ENCODE data around the gene MTOR. TPM values are rescaled to one million over a fixed set of nuclear protein-coding genes. Genes with fewer than 3 reads are reported as not detected.

The MTOR gene
- total RNA-seq, 6 experiments from 2014 or later = 36.6 to 41.2 (median 38.2) TPM

- Mint-ChIP-seq H3K27me3 (ENCODE audit: insufficient read depth) (no peaks in the 10 kb centered on the region), H3K9me3 (no peaks in the 10 kb centered on the region), H3K27ac (no peak overlapping the region), H3K4me3 (no peak overlapping the region), H3K4me1 (ENCODE audit: low read depth) (peaks cover 37% of the 10 kb centered on the region), H3K36me3 (ENCODE audit: low read depth) (peaks cover 27% of the 10 kb centered on the region)
- no peak for DNase-seq
- TF ChIP-seq CTCF (IDR thresholded peaks at IDR 0.05) = no peak
Measured at GRCh38 chr1:11151826-11152612, 110.3 kb downstream of the MTOR start.

GRCh38 chr1:11151114-11151513 lies 111.2 kb downstream of the MTOR start:
- H3K4me3 Mint-ChIP-seq = no peak overlapping the region
- DNase-seq = no peak
- no peak for TF ChIP-seq CTCF (IDR thresholded peaks at IDR 0.05)
- no peak overlapping the region for H3K27ac Mint-ChIP-seq
- H3K36me3 Mint-ChIP-seq (ENCODE audit: low read depth) = peaks cover 18% of the 10 kb centered on the region
- no peaks in the 10 kb centered on the region for H3K9me3 Mint-ChIP-seq
- H3K27me3 Mint-ChIP-seq (ENCODE audit: insufficient read depth) = no peaks in the 10 kb centered on the region
- H3K4me1 Mint-ChIP-seq (ENCODE audit: low read depth) = peaks cover 37% of the 10 kb centered on the region

GRCh38 chr1:11150326-11150725 lies 112.0 kb downstream of the MTOR start:
- DNase-seq = no peak
- no peak overlapping the region for H3K27ac Mint-ChIP-seq
- no peaks in the 10 kb centered on the region for H3K9me3 Mint-ChIP-seq
- peaks cover 37% of the 10 kb centered on the region for H3K4me1 Mint-ChIP-seq (ENCODE audit: low read depth)
- TF ChIP-seq CTCF (IDR thresholded peaks at IDR 0.05) = no peak
- H3K36me3 Mint-ChIP-seq (ENCODE audit: low read depth) = peaks cover 18% of the 10 kb centered on the region
- H3K27me3 Mint-ChIP-seq (ENCODE audit: insufficient read depth) = no peaks in the 10 kb centered on the region
- no peak overlapping the region for H3K4me3 Mint-ChIP-seq

DNA sequence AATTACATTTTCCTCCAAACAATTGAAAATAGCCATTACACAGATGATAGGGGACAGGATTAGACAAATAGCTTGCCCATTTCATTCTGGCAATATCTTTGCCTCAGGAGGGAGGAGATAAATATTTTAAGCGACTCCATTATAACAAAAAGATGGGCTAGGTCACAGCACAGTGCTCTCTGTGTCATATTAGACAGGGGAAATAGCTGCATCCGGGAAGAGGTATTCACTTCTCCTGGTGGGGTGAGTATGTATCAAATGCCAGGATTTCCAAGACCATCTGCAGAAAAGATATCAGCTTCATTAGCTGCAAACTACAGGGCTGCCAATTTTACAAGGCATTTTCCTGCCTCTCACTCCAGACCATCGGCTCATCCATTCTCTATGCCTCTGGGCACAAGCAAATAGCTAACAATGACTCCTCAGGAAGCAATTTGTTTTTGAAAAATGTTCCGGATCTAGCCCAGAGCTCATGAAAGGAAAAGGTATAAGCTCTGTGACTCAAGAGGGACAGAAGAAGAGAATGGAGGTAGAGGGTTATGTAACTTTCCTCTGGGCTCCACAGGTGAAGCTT lies 115.1 kb downstream of the MTOR start:
- TF ChIP-seq CTCF (IDR thresholded peaks at IDR 0.05) = no peak
- no peaks in the 10 kb centered on the region for H3K9me3 Mint-ChIP-seq
- H3K4me1 Mint-ChIP-seq (ENCODE audit: low read depth) = peaks cover 31% of the 10 kb centered on the region
- peak overlapping the region; percentile 67 for H3K27ac Mint-ChIP-seq
- peaks cover 17% of the 10 kb centered on the region for H3K36me3 Mint-ChIP-seq (ENCODE audit: low read depth)
- H3K27me3 Mint-ChIP-seq (ENCODE audit: insufficient read depth) = no peaks in the 10 kb centered on the region
- H3K4me3 Mint-ChIP-seq = peak overlapping the region; percentile 13; the same call in 1 of the 2 replicates
- peak; percentile 77 for DNase-seq

DNA sequence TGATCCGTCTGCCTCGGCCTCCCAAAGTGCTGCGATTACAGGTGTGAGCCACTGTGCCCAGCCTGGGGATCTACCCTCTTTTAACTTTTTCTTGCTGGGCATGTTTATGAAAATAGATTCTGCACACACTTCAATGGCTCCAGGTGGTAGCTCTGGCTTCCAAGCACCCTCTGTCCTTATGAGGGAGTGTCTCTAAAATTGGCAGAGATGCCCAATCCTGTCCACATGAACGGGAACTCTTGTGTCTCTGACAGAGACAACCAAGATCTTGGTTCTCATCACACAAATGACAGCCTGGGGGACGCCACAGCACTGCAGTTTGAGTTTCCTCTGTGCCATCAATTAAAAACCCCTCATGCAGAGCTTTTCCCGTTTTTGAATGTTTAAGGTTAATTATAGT lies 116.6 kb downstream of the MTOR start:
- Mint-ChIP-seq H3K36me3 (ENCODE audit: low read depth) (peaks cover 13% of the 10 kb centered on the region), H3K4me1 (ENCODE audit: low read depth) (peaks cover 21% of the 10 kb centered on the region), H3K4me3 (no peak overlapping the region), H3K27me3 (ENCODE audit: insufficient read depth) (no peaks in the 10 kb centered on the region; the same call in 1 of the 2 replicates), H3K9me3 (no peaks in the 10 kb centered on the region), H3K27ac (no peak overlapping the region)
- no peak for TF ChIP-seq CTCF (IDR thresholded peaks at IDR 0.05)
- DNase-seq = no peak

Data from HFFc6 (cell line).